ENCODE measurements around the gene RASGRF1.

Gene RASGRF1

GRCh38 chr15:79047676-79048439, 42.7 kb downstream of the RASGRF1 start:
- no peak for TF ChIP-seq CTCF (conservative IDR thresholded peaks at IDR 0.05)
- no peak for TF ChIP-seq ZFX (IDR thresholded peaks at IDR 0.05)
- H3K27ac ChIP-seq = no peak overlapping the region

GRCh38 chr15:79046691-79047404, 43.7 kb downstream of the RASGRF1 start:
- H3K27ac ChIP-seq = no peak overlapping the region
- TF ChIP-seq CTCF (conservative IDR thresholded peaks at IDR 0.05) = no peak
- TF ChIP-seq ZFX (IDR thresholded peaks at IDR 0.05) = no peak

GRCh38 chr15:79045041-79045440, 45.5 kb downstream of the RASGRF1 start:
- TF ChIP-seq CTCF (conservative IDR thresholded peaks at IDR 0.05) (no peak), ZFX (IDR thresholded peaks at IDR 0.05) (no peak)
- no peak overlapping the region for H3K27ac ChIP-seq

GRCh38 chr15:79042213-79042928, 48.2 kb downstream of the RASGRF1 start:
- TF ChIP-seq CTCF (conservative IDR thresholded peaks at IDR 0.05) (no peak), ZFX (IDR thresholded peaks at IDR 0.05) (no peak)
- no peak overlapping the region for H3K27ac ChIP-seq

- no peak for TF ChIP-seq ZFX (IDR thresholded peaks at IDR 0.05)
- TF ChIP-seq CTCF (conservative IDR thresholded peaks at IDR 0.05) = no peak
- no peak overlapping the region for H3K27ac ChIP-seq
Observed at GRCh38 chr15:79041601-79042168, 48.9 kb downstream of the RASGRF1 start.

GRCh38 chr15:79037848-79038247, 52.7 kb downstream of the RASGRF1 start:
- no peak overlapping the region for H3K27ac ChIP-seq
- no peak for TF ChIP-seq CTCF (conservative IDR thresholded peaks at IDR 0.05)
- TF ChIP-seq ZFX (IDR thresholded peaks at IDR 0.05) = no peak

Measured in C4-2B (cell line).